ENCODE results near the gene VPS13D.

GRCh38 chr1:12279003-12279402 lies 49.2 kb downstream of the VPS13D start:
- no peak for TF ChIP-seq POLR2A (IDR thresholded peaks at IDR 0.05; ENCODE audit: extremely low read depth, insufficient read length)
- no peak for TF ChIP-seq MYC (IDR thresholded peaks at IDR 0.05; ENCODE audit: low read depth, low read length)
- TF ChIP-seq CTCF (IDR thresholded peaks at IDR 0.05; ENCODE audit: low read depth, low read length) = no peak
